K562 (cell line): ENCODE measurements around the gene ELL3. TPM values are rescaled to one million over a fixed set of nuclear protein-coding genes. Genes with fewer than 3 reads are reported as not detected.

Source experiments
- ATAC-seq: fragments of 200-7000 bp; cut with Tn5 transposase; 3 replicates; pipeline ENCODE4 v1.9.1; 2020; ENCODE audit warnings: moderate library complexity
- BruUV-seq: library from RNA; stranded (reverse); fragments of 400-500 nt; replicated peaks from 2 replicates; lab custom pipeline; 2021; lab: Mats Ljungman, UMichigan
- CTCF ChIA-PET: fragments of 300-600 bp; formaldehyde crosslinking; extraction: SDS; loops from one replicate; lab custom pipeline; 2021; ENCODE audit warnings: low intra/inter-chr PET ratio; lab: Yijun Ruan, JAX
- POLR2A ChIA-PET: fragments of 300-600, 350-650 bp; sonication (Branson Sonifier 250); formaldehyde crosslinking; extraction: SDS; loops from one replicate; lab custom pipeline; 2021; ENCODE audit warnings: antibody characterized with exemption, inconsistent platforms; lab: Yijun Ruan, JAX
- DNase-seq, 4 experiments: peaks; one replicate each; pipeline versions ENCODE4 v3.0.0 to v3.0.0-alpha.2; 2011 to 2018; ENCODE audit warnings: low spot score in 3 of 4, mixed read lengths in 3 of 4; ENCODE audit errors: extremely low read depth in 1 of 4
- FAIRE-seq: peaks from 2 replicates; lab custom pipeline; 2011; peaks lifted over from hg19 to GRCh38; lab: Jason Lieb, UNC
- H2AFZ ChIP-seq: 2 replicates; pipeline ENCODE4 v1.6.0; 2011; ENCODE audit warnings: low read depth, low read length, control low read depth, inconsistent platforms
- H3K27ac ChIP-seq: fragments of 200-600 bp; 3 replicates; pipeline ENCODE4 v1.8.0; 2011; ENCODE audit warnings: low read depth, mild to moderate bottlenecking, control low read depth, inconsistent platforms, low read length, moderate library complexity, mixed read lengths; ENCODE audit errors: extremely low read depth
- H3K27me3 ChIP-seq, 2 experiments: fragments of 300-600 bp in 1 of 2; 2 replicates in 1 of 2; 3 replicates in 1 of 2; pipeline versions ENCODE4 v1.6.0 to v1.8.0; 2011; ENCODE audit warnings: inconsistent platforms in 2 of 2, low read length in 2 of 2, mild to moderate bottlenecking in 1 of 2, mixed read lengths in 1 of 2, moderate library complexity in 1 of 2; ENCODE audit not compliant: control insufficient read depth in 2 of 2, insufficient read depth in 2 of 2
- H3K36me3 ChIP-seq: fragments of 300-600 bp; 3 replicates; pipeline ENCODE4 v1.8.0; 2011; ENCODE audit warnings: mild to moderate bottlenecking, low read length, inconsistent platforms; ENCODE audit not compliant: control insufficient read depth, insufficient read depth
- H3K4me1 ChIP-seq, 2 experiments: fragments of 200-600 bp in 1 of 2; replicated peaks in 1 of 2; 2 replicates in 1 of 2; 3 replicates in 1 of 2; pipeline versions ENCODE4 v1.5.1 to v1.8.0; 2011; ENCODE audit warnings: inconsistent platforms in 2 of 2, low read length in 2 of 2, mild to moderate bottlenecking in 1 of 2, mixed read lengths in 1 of 2, moderate library complexity in 1 of 2; ENCODE audit not compliant: control insufficient read depth in 2 of 2, insufficient read depth in 2 of 2
- H3K4me2 ChIP-seq: 2 replicates; pipeline ENCODE4 v1.6.1; 2011; ENCODE audit warnings: low read length, control low read depth, inconsistent platforms, mixed read lengths; ENCODE audit not compliant: insufficient read depth
- H3K4me3 ChIP-seq: fragments of 200-600 bp; sonication (generic), shearing (Covaris generic); 2 replicates; pipeline ENCODE4 v1.5.1; 2016; ENCODE audit warnings: control low read depth, inconsistent platforms
- H3K79me2 ChIP-seq: fragments of 200-600 bp; 3 replicates; pipeline ENCODE4 v1.8.0; 2011; ENCODE audit warnings: low read length, inconsistent platforms; ENCODE audit not compliant: control insufficient read depth, insufficient read depth
- H3K9ac ChIP-seq, 2 experiments: 2 replicates each; pipeline versions ENCODE4 v1.6.0 to v1.6.1; 2011; ENCODE audit warnings: low read depth in 2 of 2, low read length in 2 of 2, control low read depth in 1 of 2, inconsistent platforms in 1 of 2, mild to moderate bottlenecking in 1 of 2, mixed read lengths in 1 of 2; ENCODE audit not compliant: insufficient read depth in 1 of 2
- H3K9me1 ChIP-seq: one replicate; pipeline ENCODE4 v1.6.0; 2011; ENCODE audit warnings: inconsistent platforms, mild to moderate bottlenecking, low read length, moderate library complexity; ENCODE audit not compliant: control insufficient read depth, insufficient read depth
- H3K9me3 ChIP-seq: replicated peaks from 2 replicates; pipeline ENCODE4 v1.5.1; 2011; ENCODE audit warnings: low read depth, low read length, inconsistent platforms; ENCODE audit not compliant: control insufficient read depth, insufficient read depth
- H4K20me1 ChIP-seq: replicated peaks from 2 replicates; pipeline ENCODE4 v1.6.1; 2011; ENCODE audit warnings: low read length, inconsistent platforms, mixed read lengths; ENCODE audit not compliant: control insufficient read depth, insufficient read depth
- BDP1 ChIP-seq: IDR thresholded peaks from 3 replicates; pipeline ENCODE4 v1.6.1; 2011; ENCODE audit not compliant: insufficient read length, insufficient read depth
- CREBBP ChIP-seq: IDR thresholded peaks from one replicate; pipeline ENCODE4 v1.6.1; 2012; ENCODE audit warnings: low read depth, mild to moderate bottlenecking, control low read depth, inconsistent platforms, low read length
- E2F4 ChIP-seq: sonication (generic); formaldehyde crosslinking; IDR thresholded peaks from 2 replicates; pipeline ENCODE4 v1.8.0; 2022; ENCODE audit warnings: mild to moderate bottlenecking, low read depth, missing genetic modification reagents
- KLF13 ChIP-seq: fragments of 450-650 bp; IDR thresholded peaks from 2 replicates; pipeline ENCODE4 v1.6.1; 2016; ENCODE audit warnings: missing genetic modification characterization, low read depth, mild to moderate bottlenecking, missing compliant biosample characterization, moderate library complexity, borderline replicate concordance
- POLR2A ChIP-seq: fragments of 450-650 bp; conservative IDR thresholded peaks from 2 replicates; pipeline ENCODE4 v1.6.1; 2016
- POLR2AphosphoS2 ChIP-seq: IDR thresholded peaks from 2 replicates; pipeline ENCODE4 v1.6.1; 2012; ENCODE audit warnings: low read length, improper control_type of control experiment
- POLR2AphosphoS5 ChIP-seq: IDR thresholded peaks from 2 replicates; pipeline ENCODE4 v1.6.1; 2011; ENCODE audit warnings: mild to moderate bottlenecking, low read depth, low read length, moderate library complexity; ENCODE audit not compliant: control insufficient read depth, insufficient read depth
- POLR2B ChIP-seq: fragments of 450-650 bp; IDR thresholded peaks from 2 replicates; pipeline ENCODE4 v1.6.1; 2018; ENCODE audit warnings: low read depth; ENCODE audit not compliant: partially characterized antibody
- SUPT5H ChIP-seq: fragments of 450-650 bp; IDR thresholded peaks from 2 replicates; pipeline ENCODE4 v1.6.1; 2016
- TARDBP ChIP-seq: fragments of 450-650 bp; IDR thresholded peaks from 2 replicates; pipeline ENCODE4 v1.6.1; 2016
- TFAM ChIP-seq: fragments of 250-450 bp; sonication (Bioruptor Pico); conservative IDR thresholded peaks from 2 replicates; pipeline ENCODE4 v1.5.0; 2021; ENCODE audit warnings: mild to moderate bottlenecking, moderate library complexity
- ZNF408 ChIP-seq: fragments of 250-450 bp; sonication (Bioruptor Pico); IDR thresholded peaks from 2 replicates; pipeline ENCODE4 v1.4.0; 2020; ENCODE audit warnings: low read depth, mild to moderate bottlenecking, moderate library complexity
- ZNF780A ChIP-seq: fragments of 250-450 bp; sonication (Bioruptor Pico); IDR thresholded peaks from 2 replicates; pipeline ENCODE4 v1.5.0; 2021; ENCODE audit warnings: mild to moderate bottlenecking
- WGBS: fragments of 100-300 bp; shearing (Covaris generic); methylation state at CpG from one replicate; pipeline ENCODE4 v1.1.6; 2016; ENCODE audit warnings: low coverage, mixed read lengths; ENCODE audit not compliant: insufficient coverage; ENCODE audit errors: missing lambda C conversion rate; 5-methylcytosine and 5-hydroxymethylcytosine counted together
- in situ Hi-C: fragments of 300-500 bp; cut with MboI; formaldehyde crosslinking; loops from 4 replicates; pipeline ENCODE4 v1.15.0; 2018; ENCODE audit warnings: inconsistent platforms, mixed read lengths
- intact Hi-C: fragments of 100-400 bp; cut with micrococcal nuclease; formaldehyde crosslinking; loops from 2 replicates; pipeline ENCODE4 v1.14.2; 2022
- polyA plus RNA-seq, 8 experiments: library from polyadenylated mRNA; depleted of rRNA in 4 of 8; stranded (reverse) in 5 of 8; unstranded in 3 of 8; fragments of >200 nt; fragmentation: Nextera tagmentation in 2 of 8; fragmentation: Illumina TruSeq in 1 of 8; extraction: Ambion mirVana in 2 of 8; extraction: Trizol in 1 of 8; gene quantifications; 2 replicates each; pipeline versions ENCODE4 v1.2.1 to v1.2.3, GENCODE V29; 2011 to 2014; ENCODE audit warnings: inconsistent platforms in 1 of 8, missing spikeins in 1 of 8
- total RNA-seq, 7 experiments: library from RNA; depleted of rRNA in 6 of 7; stranded (reverse); fragments of >200 nt in 6 of 7; fragmentation: Illumina TruSeq in 2 of 7; extraction: Trizol in 2 of 7; gene quantifications; 2 replicates each; pipeline versions ENCODE4 v1.2.1 to v1.2.3, GENCODE V29; 2011 to 2021; ENCODE audit warnings: low replicate concordance in 1 of 7
- TF ChIP-seq, protein P1 (sequence below): fragments of 450-650 bp; formaldehyde crosslinking; conservative IDR thresholded peaks from 2 replicates; pipeline ENCODE4 v1.4.0; 2022; ENCODE audit warnings: mild to moderate bottlenecking, missing genetic modification characterization

ELL3 gene
- total and polyA plus RNA-seq, 9 of the 15 experiments (the other 6 are each of a cell fraction or from before 2014, with no cell fraction given): 0.80 to 5.2 (median 2.6) TPM

DNA sequence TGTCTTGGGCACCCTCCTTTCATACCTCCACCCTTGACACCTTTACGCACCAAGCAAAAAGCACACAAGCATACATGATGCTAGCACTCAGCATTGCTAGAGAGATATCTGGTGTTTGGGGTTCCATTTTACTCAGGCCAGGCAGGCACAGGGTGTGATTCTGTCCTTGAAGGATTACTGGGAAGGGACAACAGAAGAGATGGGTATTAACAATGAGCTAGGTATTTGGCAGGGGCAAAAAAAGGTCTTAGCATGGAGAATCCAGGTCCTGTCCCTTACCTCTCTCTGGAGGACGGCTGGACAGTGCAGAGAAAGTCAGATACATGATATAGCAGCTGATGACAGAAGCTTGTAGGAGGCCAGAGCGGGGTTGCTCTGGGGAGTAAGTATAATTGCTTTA is 19.8 kb upstream of the ELL3 start:
- 62% methylated on average over 3 of the region's 3 CpGs for WGBS
- BruUV-seq: no TSS peak
- Histone ChIP-seq H3K4me1 (peaks cover 39 to 45% of the 10 kb centered on the region in 2 experiments), H3K4me2 (no peak overlapping the region), H4K20me1 (peaks cover 17% of the 10 kb centered on the region; the same call in 1 of the 2 replicates), H3K9me3 (no peaks in the 10 kb centered on the region), H3K36me3 (peaks cover 72% of the 10 kb centered on the region)
- ATAC-seq: no peak
- in situ Hi-C loops: no loop called here
- DNase-seq: no peak
- TF ChIP-seq BDP1 (no peak), POLR2A (peak; percentile 51), TARDBP (no peak), KLF13 (tag) (no peak), SUPT5H (peak; percentile 39), POLR2AphosphoS2 (peak; percentile 93), E2F4 (peak; percentile 57; the same call in 1 of the 2 replicates), ZNF780A (no peak), ZNF408 (no peak), TFAM (CRISPR knock-in tag) (no peak), CREBBP (peak; percentile 49), POLR2AphosphoS5 (0 out of 2 replicates have a peak, but pooled peaks have one; percentile 20), POLR2B (peak; percentile 29)
- TF ChIP-seq, protein P1, sequence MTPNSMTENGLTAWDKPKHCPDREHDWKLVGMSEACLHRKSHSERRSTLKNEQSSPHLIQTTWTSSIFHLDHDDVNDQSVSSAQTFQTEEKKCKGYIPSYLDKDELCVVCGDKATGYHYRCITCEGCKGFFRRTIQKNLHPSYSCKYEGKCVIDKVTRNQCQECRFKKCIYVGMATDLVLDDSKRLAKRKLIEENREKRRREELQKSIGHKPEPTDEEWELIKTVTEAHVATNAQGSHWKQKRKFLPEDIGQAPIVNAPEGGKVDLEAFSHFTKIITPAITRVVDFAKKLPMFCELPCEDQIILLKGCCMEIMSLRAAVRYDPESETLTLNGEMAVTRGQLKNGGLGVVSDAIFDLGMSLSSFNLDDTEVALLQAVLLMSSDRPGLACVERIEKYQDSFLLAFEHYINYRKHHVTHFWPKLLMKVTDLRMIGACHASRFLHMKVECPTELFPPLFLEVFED: 0 out of 2 replicates have a peak, but pooled peaks have one; percentile 4
- TF ChIP-seq, all 486 proteins: peak for 8
- Histone ChIP-seq H3K27me3 (no peaks in the 10 kb centered on the region), H3K9me1 (peaks cover 17% of the 10 kb centered on the region), H2AFZ (no peak overlapping the region), H3K4me3 (no peak overlapping the region), H3K9ac (no peak overlapping the region), H3K79me2 (peaks cover 48% of the 10 kb centered on the region), H3K27ac (no peak overlapping the region)
- intact Hi-C loops: no loop called here
- POLR2A ChIA-PET: interaction anchor here (1.5 to 4.5 kb wide), 7 partner anchors 8 to 27 kb away, joined by 3 to 26 read pairs (median 10); partner anchors contain the start of gene MFAP1
- no peak for FAIRE-seq
- CTCF ChIA-PET: interaction anchor here (0.6 kb wide), 1 partner anchor 9 kb away, joined by 3 read pairs; no protein-coding TSS in a partner anchor
